ENCODE data around the gene ZDBF2. TPM values are rescaled to one million over a fixed set of nuclear protein-coding genes. Genes with fewer than 3 reads are reported as not detected.
"Not testable (repeated sequence)": the region's sequence is repeated elsewhere in the genome, so short reads cannot be mapped to it uniquely, and the experiment has no call there.

ZDBF2 gene
- total RNA-seq, 1 donor from 2014 or later, result 10.8 TPM

DNA sequence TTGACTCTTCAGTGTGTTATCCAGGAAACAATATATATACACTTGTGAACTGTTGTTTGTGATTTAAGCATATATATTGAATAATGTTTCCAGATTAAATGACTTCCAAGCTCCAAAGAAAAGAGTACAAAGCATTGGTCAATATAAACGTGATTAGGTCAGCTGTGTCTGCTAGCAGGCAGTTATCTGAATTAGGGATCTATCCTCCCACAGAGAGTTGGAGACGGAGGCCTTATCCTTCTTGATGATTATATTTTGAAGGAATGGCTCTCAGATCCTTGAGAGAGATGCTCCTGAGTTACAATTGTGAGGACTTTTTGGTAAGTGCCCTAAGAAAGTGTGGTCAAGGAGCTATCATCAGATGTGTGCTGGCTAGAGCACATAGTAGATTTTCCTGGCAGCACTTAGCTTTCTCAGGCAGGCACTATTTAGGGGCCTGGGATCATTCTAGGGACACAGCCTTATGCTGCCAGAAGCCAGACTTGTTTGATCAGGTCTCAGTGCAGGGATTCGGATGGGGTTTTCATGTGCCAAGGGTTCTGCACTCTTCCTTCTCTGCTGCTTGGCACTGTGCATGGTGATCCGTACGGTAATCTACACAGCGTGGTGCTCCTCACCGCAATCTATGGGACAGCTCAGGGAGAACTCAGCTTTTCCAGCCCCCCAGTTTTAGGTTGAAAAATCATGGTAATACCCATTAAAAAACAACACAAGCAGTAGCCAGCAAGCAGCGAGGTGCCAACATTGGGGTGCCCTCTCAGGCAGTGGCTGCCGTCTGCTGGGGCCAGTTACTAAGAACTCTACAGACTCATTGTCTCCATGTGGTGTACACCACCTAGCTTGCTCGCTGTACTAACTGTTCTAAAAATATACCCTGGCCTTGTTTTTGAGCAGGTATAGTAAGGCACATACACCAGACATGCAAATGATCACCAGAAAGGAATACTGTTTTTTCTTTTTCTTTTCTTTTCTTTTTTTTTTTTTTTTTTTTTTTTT is 8.0 kb upstream of the ZDBF2 start:
- no peak for DNase-seq (ENCODE audit: low spot score)
- Mint-ChIP-seq H3K4me3 (ENCODE audit: low read depth) (no peak overlapping the region), H3K36me3 (ENCODE audit: low read depth) (peaks cover 4% of the 10 kb centered on the region), H3K9me3 (no peaks in the 10 kb centered on the region), H3K27ac (no peak overlapping the region), H3K4me1 (ENCODE audit: low read depth) (peaks cover 3% of the 10 kb centered on the region), H3K27me3 (ENCODE audit: low read depth) (peaks cover 74% of the 10 kb centered on the region)
- intact Hi-C loops (cut with micrococcal nuclease), result loop anchor here (1.0 kb wide), 1 partner anchor 8 kb away; the partner anchor contains the start of gene ZDBF2

- Mint-ChIP-seq H3K4me3 (ENCODE audit: low read depth) (no peak overlapping the region), H3K27ac (no peak overlapping the region), H3K4me1 (ENCODE audit: low read depth) (peaks cover 3% of the 10 kb centered on the region), H3K27me3 (ENCODE audit: low read depth) (peaks cover 78% of the 10 kb centered on the region), H3K36me3 (ENCODE audit: low read depth) (peaks cover 4% of the 10 kb centered on the region), H3K9me3 (no peaks in the 10 kb centered on the region)
- intact Hi-C loops (cut with micrococcal nuclease), result no loop called here
- no peak for DNase-seq (ENCODE audit: low spot score)
These were observed 6.9 kb upstream of the ZDBF2 start for GRCh38 chr2:206267567-206267966.

- Mint-ChIP-seq H3K27me3 (ENCODE audit: low read depth) (peaks cover 72% of the 10 kb centered on the region), H3K36me3 (ENCODE audit: low read depth) (peaks cover 3% of the 10 kb centered on the region), H3K9me3 (no peaks in the 10 kb centered on the region), H3K4me3 (ENCODE audit: low read depth) (no peak overlapping the region), H3K4me1 (ENCODE audit: low read depth) (peaks cover 13% of the 10 kb centered on the region), H3K27ac (no peak overlapping the region)
- intact Hi-C loops (cut with micrococcal nuclease), result loop anchor here (5.0 to 10.0 kb wide), 2 partner anchors 171 to 186 kb away; partner anchors contain the start of genes ADAM23 and INO80D
- DNase-seq (ENCODE audit: low spot score), result no peak
These were observed 3.4 kb upstream of the ZDBF2 start for GRCh38 chr2:206271065-206271464.

GRCh38 chr2:206273905-206274304 is 558 bp upstream of the ZDBF2 start:
- no peaks in the 10 kb centered on the region for H3K9me3 Mint-ChIP-seq
- H3K27me3 Mint-ChIP-seq (ENCODE audit: low read depth), result peaks cover 65% of the 10 kb centered on the region
- peaks cover 3% of the 10 kb centered on the region for H3K36me3 Mint-ChIP-seq (ENCODE audit: low read depth)
- no peak for DNase-seq (ENCODE audit: low spot score)
- H3K27ac Mint-ChIP-seq, result peak overlapping the region; percentile 78
- H3K4me1 Mint-ChIP-seq (ENCODE audit: low read depth), result peaks cover 16% of the 10 kb centered on the region
- intact Hi-C loops (cut with micrococcal nuclease), result loop anchor here (1.0 to 10.0 kb wide), 5 partner anchors 8 to 189 kb away; partner anchors contain the start of genes ADAM23, EEF1B2, INO80D and NDUFS1
- peak overlapping the region; percentile 83 for H3K4me3 Mint-ChIP-seq (ENCODE audit: low read depth)

DNA sequence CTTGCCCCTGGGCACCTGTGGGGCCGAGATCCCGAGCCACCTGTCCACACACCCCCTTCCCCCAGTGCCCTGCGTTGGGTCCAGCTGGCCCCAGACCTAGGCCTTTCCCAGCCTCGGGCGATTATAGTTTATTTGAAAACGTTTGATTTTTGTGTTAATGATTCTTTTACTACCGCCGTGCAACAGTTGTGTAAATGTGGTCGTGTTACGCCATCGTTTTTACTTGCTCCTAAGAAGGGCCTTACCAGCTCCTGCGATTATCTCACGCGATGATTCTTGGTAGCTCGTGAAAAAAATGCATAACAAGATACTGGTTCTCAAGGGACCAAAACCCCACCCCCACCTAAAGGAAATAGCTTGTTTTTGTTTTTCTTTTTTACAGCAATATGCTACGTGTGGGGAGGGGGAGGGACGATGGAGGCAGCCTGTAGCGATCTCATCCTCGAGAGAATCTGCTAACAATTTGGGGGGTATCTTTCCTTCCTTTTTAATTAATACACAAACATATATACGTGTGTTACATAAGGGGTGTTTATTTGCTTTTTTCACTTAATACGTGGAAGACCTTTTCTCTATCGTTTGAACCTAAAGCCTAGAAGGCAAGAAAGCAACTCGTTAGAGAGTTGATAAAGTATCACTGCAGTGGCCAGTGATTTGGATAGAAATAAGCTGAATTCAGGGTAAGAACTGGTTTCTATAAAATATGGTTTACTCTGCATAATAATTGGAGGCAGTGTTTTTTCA is 1.0 kb downstream of the ZDBF2 start:
- H3K36me3 Mint-ChIP-seq (ENCODE audit: low read depth), result peaks cover 3% of the 10 kb centered on the region
- DNase-seq (ENCODE audit: low spot score), result no peak
- peak overlapping the region; percentile 87 for H3K4me3 Mint-ChIP-seq (ENCODE audit: low read depth)
- peak overlapping the region; percentile 82 for H3K27ac Mint-ChIP-seq
- intact Hi-C loops (cut with micrococcal nuclease), result loop anchor here (2.0 to 10.0 kb wide), 3 partner anchors 25 to 191 kb away; partner anchors contain the start of genes EEF1B2, INO80D and NDUFS1
- no peaks in the 10 kb centered on the region for H3K9me3 Mint-ChIP-seq
- H3K27me3 Mint-ChIP-seq (ENCODE audit: low read depth), result peaks cover 57% of the 10 kb centered on the region
- H3K4me1 Mint-ChIP-seq (ENCODE audit: low read depth), result peaks cover 16% of the 10 kb centered on the region

DNA sequence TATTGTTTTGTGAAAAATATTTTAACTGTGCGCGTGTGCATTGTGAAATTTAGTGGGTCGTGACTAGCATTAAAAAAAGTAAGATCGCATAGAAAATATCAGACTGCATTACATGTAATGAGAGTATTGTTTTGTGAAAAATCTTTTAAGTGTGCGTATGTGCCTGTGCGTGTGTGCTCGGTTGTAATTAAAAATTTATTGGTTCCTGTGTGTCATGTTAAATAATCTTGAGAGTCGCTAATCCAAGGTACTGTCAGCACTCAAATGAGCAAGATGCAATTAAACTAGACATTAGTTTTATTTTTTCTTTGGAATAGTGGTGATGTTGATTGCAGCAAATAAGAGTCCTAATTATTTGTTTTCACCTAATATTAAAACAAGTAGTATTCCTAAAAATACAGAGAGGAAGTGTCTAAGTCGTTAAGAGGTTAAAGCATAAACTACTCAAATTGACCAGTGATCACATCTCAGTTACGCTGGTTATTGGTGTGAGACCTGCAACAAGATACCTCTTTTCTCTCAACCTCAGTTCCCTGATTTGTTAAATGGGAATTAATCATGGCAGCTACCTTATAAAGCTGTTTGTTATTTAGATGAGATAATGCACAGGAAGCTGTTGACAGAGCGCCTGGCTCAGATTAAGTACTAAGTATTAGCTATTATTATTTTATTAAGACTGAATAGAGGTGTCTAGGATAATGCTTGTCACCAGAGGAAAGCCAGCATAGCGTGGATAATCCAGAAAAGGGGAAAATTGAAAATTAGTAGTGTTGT is 1.9 kb downstream of the ZDBF2 start:
- peaks cover 16% of the 10 kb centered on the region for H3K4me1 Mint-ChIP-seq (ENCODE audit: low read depth)
- peaks cover 3% of the 10 kb centered on the region for H3K36me3 Mint-ChIP-seq (ENCODE audit: low read depth)
- peak overlapping the region; percentile 82 for H3K27ac Mint-ChIP-seq
- no peaks in the 10 kb centered on the region for H3K9me3 Mint-ChIP-seq
- intact Hi-C loops (cut with micrococcal nuclease), result loop anchor here (10.0 kb wide), 1 partner anchor 192 kb away; the partner anchor contains the start of gene INO80D
- peaks cover 50% of the 10 kb centered on the region for H3K27me3 Mint-ChIP-seq (ENCODE audit: low read depth)
- H3K4me3 Mint-ChIP-seq (ENCODE audit: low read depth), result peak overlapping the region; percentile 87
- DNase-seq (ENCODE audit: low spot score), result no peak

- DNase-seq (ENCODE audit: low spot score), result no peak
- Mint-ChIP-seq H3K4me1 (ENCODE audit: low read depth) (peaks cover 16% of the 10 kb centered on the region), H3K9me3 (no peaks in the 10 kb centered on the region), H3K36me3 (ENCODE audit: low read depth) (peaks cover 8% of the 10 kb centered on the region), H3K4me3 (ENCODE audit: low read depth) (no peak overlapping the region), H3K27ac (no peak overlapping the region), H3K27me3 (ENCODE audit: low read depth) (peaks cover 41% of the 10 kb centered on the region)
- intact Hi-C loops (cut with micrococcal nuclease), result loop anchor here (10.0 kb wide), 1 partner anchor 193 kb away; the partner anchor contains the start of gene INO80D
These were observed 3.0 kb downstream of the ZDBF2 start for GRCh38 chr2:206277503-206277902.

GRCh38 chr2:206282746-206283145 is 8.3 kb downstream of the ZDBF2 start:
- intact Hi-C loops (cut with micrococcal nuclease), result no loop called here
- H3K27me3 Mint-ChIP-seq (ENCODE audit: low read depth), result peaks cover 5% of the 10 kb centered on the region
- H3K9me3 Mint-ChIP-seq, result peaks cover 15% of the 10 kb centered on the region
- H3K4me3 Mint-ChIP-seq (ENCODE audit: low read depth), result no peak overlapping the region
- H3K27ac Mint-ChIP-seq, result no peak overlapping the region
- peaks cover 49% of the 10 kb centered on the region for H3K36me3 Mint-ChIP-seq (ENCODE audit: low read depth)
- no peak for DNase-seq (ENCODE audit: low spot score)
- peaks cover 2% of the 10 kb centered on the region for H3K4me1 Mint-ChIP-seq (ENCODE audit: low read depth)

DNA sequence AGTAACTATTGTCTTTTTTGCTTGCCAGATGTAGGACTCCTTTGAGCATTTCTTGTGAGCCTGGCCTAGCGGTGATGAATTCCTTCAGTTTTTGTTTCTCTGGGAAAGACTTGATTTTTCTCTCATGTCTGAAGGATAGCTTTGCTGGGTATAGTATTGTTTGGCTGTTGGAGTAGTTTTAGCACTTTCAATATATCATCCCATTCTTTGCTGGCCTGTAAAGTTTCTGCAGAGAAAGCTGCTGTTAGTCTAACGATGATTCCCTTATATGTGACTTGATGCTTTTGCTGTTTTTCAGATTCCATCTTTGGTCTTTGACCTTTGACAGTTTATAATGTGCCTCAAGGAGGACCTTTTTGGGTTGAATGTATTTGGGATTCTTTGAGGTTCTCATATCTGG is 12.7 kb downstream of the ZDBF2 start:
- H3K4me3 Mint-ChIP-seq (ENCODE audit: low read depth), result no peak overlapping the region
- no peak overlapping the region for H3K27ac Mint-ChIP-seq
- peaks cover 20% of the 10 kb centered on the region for H3K9me3 Mint-ChIP-seq
- DNase-seq (ENCODE audit: low spot score), result no peak
- peaks cover 2% of the 10 kb centered on the region for H3K4me1 Mint-ChIP-seq (ENCODE audit: low read depth)
- no peaks in the 10 kb centered on the region for H3K27me3 Mint-ChIP-seq (ENCODE audit: low read depth)
- intact Hi-C loops (cut with micrococcal nuclease), result no loop called here
- H3K36me3 Mint-ChIP-seq (ENCODE audit: low read depth), result peaks cover 82% of the 10 kb centered on the region

DNA sequence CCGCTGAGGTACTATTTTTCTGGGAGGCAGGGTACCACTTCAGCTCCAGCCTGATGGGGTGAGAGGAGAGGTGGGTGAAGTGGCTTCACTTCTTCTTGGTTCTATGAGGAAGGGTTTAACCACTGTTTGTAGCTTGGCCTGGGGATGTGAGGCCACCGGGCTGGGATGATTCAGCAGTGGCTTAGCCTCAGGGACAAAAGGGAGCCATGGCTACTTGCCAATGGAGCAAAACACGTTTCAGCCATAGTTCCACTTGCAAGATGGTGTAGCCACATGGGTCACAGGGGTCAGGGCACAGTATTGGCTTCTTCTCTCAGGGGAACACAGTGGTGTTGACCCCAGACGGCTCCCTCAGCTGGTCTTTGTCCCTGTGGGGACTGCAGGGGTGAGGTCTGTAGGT is 14.9 kb downstream of the ZDBF2 start:
- Mint-ChIP-seq H3K27me3 (ENCODE audit: low read depth) (no peaks in the 10 kb centered on the region), H3K27ac (no peak overlapping the region), H3K4me3 (ENCODE audit: low read depth) (no peak overlapping the region), H3K9me3 (peaks cover 20% of the 10 kb centered on the region), H3K4me1 (ENCODE audit: low read depth) (no peaks in the 10 kb centered on the region), H3K36me3 (ENCODE audit: low read depth) (peaks cover 76% of the 10 kb centered on the region)
- DNase-seq (ENCODE audit: low spot score), result no peak
- intact Hi-C loops (cut with micrococcal nuclease), result no loop called here

DNA sequence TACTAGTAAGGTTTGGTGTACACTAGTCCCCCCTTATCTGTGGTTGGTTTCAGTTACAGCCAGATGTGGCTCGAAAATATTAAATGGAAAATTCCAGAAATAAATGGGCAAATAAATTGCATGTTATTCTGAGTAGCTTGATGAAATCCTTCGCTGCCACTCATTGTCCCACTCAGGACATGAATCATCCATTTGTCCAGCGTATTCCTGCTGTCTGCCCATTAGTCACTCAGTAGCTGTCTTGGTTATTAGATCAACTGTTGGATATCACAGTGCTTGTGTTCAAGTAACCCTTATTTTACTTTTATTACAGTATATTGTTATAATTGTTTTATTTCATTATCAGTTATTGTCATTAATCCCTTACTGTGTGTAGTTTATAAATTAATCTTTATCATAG is 21.7 kb downstream of the ZDBF2 start:
- Mint-ChIP-seq H3K36me3 (ENCODE audit: low read depth) (peaks cover 32% of the 10 kb centered on the region), H3K27me3 (ENCODE audit: low read depth) (no peaks in the 10 kb centered on the region), H3K4me1 (ENCODE audit: low read depth) (no peaks in the 10 kb centered on the region), H3K27ac (no peak overlapping the region), H3K9me3 (no peaks in the 10 kb centered on the region), H3K4me3 (ENCODE audit: low read depth) (no peak overlapping the region)
- DNase-seq (ENCODE audit: low spot score), result no peak
- intact Hi-C loops (cut with micrococcal nuclease), result no loop called here

DNA sequence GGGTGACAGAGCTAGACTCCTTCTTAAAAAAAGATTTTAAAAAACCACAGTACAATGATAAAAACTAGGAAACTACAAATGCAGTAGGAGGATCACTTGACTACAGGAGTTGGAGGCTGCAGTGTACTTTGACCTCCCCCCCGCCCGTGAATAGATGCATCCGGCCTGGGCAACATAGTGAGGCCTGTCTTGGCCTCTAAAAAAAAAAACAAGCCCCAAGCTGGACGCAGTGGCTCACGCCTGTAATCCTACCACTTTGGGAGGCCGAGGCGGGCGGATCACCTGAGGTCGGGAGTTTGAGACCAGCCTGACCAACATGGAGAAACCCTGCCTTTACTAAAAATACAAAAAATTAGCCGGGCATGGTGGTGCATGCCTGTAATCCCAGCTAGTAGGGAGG is 25.1 kb downstream of the ZDBF2 start:
- H3K27me3 Mint-ChIP-seq (ENCODE audit: low read depth); DNase-seq (ENCODE audit: low spot score); H3K9me3 Mint-ChIP-seq; H3K4me1 Mint-ChIP-seq (ENCODE audit: low read depth); H3K4me3 Mint-ChIP-seq (ENCODE audit: low read depth); H3K27ac Mint-ChIP-seq; intact Hi-C loops (cut with micrococcal nuclease): not testable (repeated sequence)
- peaks cover 24% of the 10 kb centered on the region for H3K36me3 Mint-ChIP-seq (ENCODE audit: low read depth)
